Measurements from ENCODE around the gene TGM1.

TGM1 gene

DNA sequence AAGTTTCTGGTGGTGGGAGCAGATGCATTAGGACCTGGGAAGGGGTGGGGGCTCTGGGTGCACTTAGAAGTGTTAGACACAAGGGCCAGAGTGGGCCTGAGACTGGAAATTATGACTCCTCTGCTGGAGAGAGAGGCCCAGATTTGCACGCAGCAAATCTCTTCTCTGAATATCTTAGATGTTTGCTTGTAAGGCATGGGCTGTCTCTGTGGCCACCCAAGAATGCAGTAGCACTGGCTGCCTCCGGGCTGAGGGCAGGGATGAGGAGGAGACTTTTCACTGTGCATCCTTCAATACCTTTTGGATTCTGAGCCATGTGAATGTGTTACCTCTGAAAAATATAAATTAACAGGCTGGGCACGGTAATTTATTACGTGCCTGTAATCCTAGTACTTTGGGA lies 22.4 kb upstream of the TGM1 start:
- H3K27ac ChIP-seq (ENCODE audit: low read depth, low read length), result no peak overlapping the region
- no peak overlapping the region for H3K4me3 ChIP-seq (ENCODE audit: low read length)
- H2AK5ac ChIP-seq (ENCODE audit: low read length), result no peak overlapping the region
- H4K8ac ChIP-seq (ENCODE audit: low read depth, low read length), result no peak overlapping the region
- H3K18ac ChIP-seq (ENCODE audit: low read length), result no peak overlapping the region
- H3K56ac ChIP-seq (ENCODE audit: low read length), result no peak overlapping the region
- no peak overlapping the region for H3K4me2 ChIP-seq (ENCODE audit: low read length)
- no peaks in the 10 kb centered on the region for H3K79me1 ChIP-seq (ENCODE audit: low read length)
- no peak for DNase-seq
- H3K36me3 ChIP-seq (ENCODE audit: control insufficient read depth, insufficient read depth, low read length), result peaks cover 2% of the 10 kb centered on the region
- H3K27me3 ChIP-seq (ENCODE audit: insufficient read depth, low read length, poor library complexity), result no peaks in the 10 kb centered on the region
- no peaks in the 10 kb centered on the region for H3K4me1 ChIP-seq (ENCODE audit: control insufficient read depth, low read depth, low read length)
- no peak overlapping the region for H4K5ac ChIP-seq (ENCODE audit: low read length)
- no peak overlapping the region for H2BK5ac ChIP-seq (ENCODE audit: low read length)
- H3K23ac ChIP-seq (ENCODE audit: low read length), result no peak overlapping the region
- H3K4ac ChIP-seq (ENCODE audit: low read depth, low read length), result no peak overlapping the region
- H3K79me2 ChIP-seq (ENCODE audit: control insufficient read depth, insufficient read depth, low read length), result no peaks in the 10 kb centered on the region
- no peak overlapping the region for H2BK120ac ChIP-seq (ENCODE audit: low read depth, low read length)
- no peak overlapping the region for H3K9ac ChIP-seq (ENCODE audit: low read length)
- H2BK15ac ChIP-seq (replicated peaks; ENCODE audit: low read depth), result no peak overlapping the region
- no CpG with 5 or more reads among the region's 4 CpGs for WGBS (ENCODE audit: extremely low coverage, insufficient coverage, low lambda C conversion rate)

DNA sequence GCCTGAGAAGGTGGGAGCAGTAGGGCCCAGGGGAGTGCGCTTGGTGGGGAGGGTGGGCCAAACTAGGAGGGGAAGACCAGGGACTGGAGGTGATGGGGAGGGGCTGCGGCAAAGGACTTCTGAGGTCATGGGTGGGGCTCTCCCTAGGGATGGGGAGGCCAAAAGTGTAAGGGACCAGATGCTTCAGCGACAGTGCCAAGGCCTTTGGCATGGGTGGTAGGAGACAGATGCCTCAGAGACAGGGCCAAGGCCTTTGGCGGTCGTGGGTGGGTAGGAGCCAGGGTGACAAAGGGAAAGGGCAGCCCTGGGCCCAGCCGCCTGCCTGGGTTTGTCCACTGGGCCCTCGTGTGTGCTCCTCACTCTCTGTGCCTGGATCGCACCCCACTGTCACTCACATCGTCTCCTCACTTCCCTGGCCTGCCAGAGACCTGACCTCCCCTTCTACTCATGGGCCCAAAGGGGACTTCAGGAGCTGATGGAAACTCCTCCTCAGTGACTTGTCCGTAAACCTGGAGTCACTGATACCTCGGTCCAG lies 21.6 kb upstream of the TGM1 start:
- H2BK15ac ChIP-seq (replicated peaks; ENCODE audit: low read depth), result no peak overlapping the region
- H3K4me1 ChIP-seq (ENCODE audit: control insufficient read depth, low read depth, low read length), result no peaks in the 10 kb centered on the region
- no peaks in the 10 kb centered on the region for H3K79me1 ChIP-seq (ENCODE audit: low read length)
- H4K5ac ChIP-seq (ENCODE audit: low read length), result no peak overlapping the region
- no CpG with 5 or more reads among the region's 11 CpGs for WGBS (ENCODE audit: extremely low coverage, insufficient coverage, low lambda C conversion rate)
- H3K27me3 ChIP-seq (ENCODE audit: insufficient read depth, low read length, poor library complexity), result no peaks in the 10 kb centered on the region
- H2AK5ac ChIP-seq (ENCODE audit: low read length), result no peak overlapping the region
- no peak overlapping the region for H3K4ac ChIP-seq (ENCODE audit: low read depth, low read length)
- H2BK120ac ChIP-seq (ENCODE audit: low read depth, low read length), result no peak overlapping the region
- H3K36me3 ChIP-seq (ENCODE audit: control insufficient read depth, insufficient read depth, low read length), result no peaks in the 10 kb centered on the region
- no peaks in the 10 kb centered on the region for H3K79me2 ChIP-seq (ENCODE audit: control insufficient read depth, insufficient read depth, low read length)
- no peak overlapping the region for H3K23ac ChIP-seq (ENCODE audit: low read length)
- no peak overlapping the region for H4K8ac ChIP-seq (ENCODE audit: low read depth, low read length)
- no peak overlapping the region for H3K56ac ChIP-seq (ENCODE audit: low read length)
- H3K27ac ChIP-seq (ENCODE audit: low read depth, low read length), result no peak overlapping the region
- DNase-seq, result no peak
- no peak overlapping the region for H3K18ac ChIP-seq (ENCODE audit: low read length)
- no peak overlapping the region for H3K4me3 ChIP-seq (ENCODE audit: low read length)
- H3K9ac ChIP-seq (ENCODE audit: low read length), result no peak overlapping the region
- no peak overlapping the region for H3K4me2 ChIP-seq (ENCODE audit: low read length)
- no peak overlapping the region for H2BK5ac ChIP-seq (ENCODE audit: low read length)

DNA sequence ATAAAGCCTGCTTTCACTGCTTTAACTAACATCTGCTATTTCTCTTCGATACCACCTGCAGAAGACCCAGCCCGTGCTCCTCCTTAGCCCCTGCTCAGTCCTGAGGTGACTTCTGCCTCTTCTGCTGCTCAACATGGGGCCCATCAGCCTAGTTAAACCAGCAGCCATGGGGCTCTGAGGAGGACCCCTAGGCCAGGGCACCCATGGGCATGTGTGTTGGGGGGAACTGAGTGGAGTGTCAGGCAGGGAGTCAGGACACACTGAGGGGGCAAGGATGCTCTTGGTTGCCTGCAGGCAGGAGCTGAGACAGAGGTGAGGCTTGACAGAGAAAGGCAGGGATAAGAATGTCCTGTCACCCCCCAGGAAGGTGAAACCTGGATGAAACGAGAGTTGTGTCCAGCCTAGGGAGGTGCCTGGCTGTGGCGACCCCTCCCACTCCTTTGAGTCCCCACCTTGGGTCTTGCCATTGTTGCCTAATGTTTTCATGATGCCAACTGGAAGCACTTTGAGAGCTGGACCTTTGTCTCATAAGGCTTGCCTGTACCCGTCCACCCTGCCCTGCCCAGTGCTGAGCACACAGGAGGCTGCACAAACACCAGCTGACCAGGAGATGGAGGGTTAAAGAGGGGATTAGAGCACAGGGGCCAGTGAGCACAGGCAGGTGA lies 21.0 kb upstream of the TGM1 start:
- H4K5ac ChIP-seq (ENCODE audit: low read length), result no peak overlapping the region
- H2AK5ac ChIP-seq (ENCODE audit: low read length), result no peak overlapping the region
- H3K4me2 ChIP-seq (ENCODE audit: low read length), result no peak overlapping the region
- H3K36me3 ChIP-seq (ENCODE audit: control insufficient read depth, insufficient read depth, low read length), result no peaks in the 10 kb centered on the region
- H3K79me1 ChIP-seq (ENCODE audit: low read length), result no peaks in the 10 kb centered on the region
- no peaks in the 10 kb centered on the region for H3K4me1 ChIP-seq (ENCODE audit: control insufficient read depth, low read depth, low read length)
- no peak overlapping the region for H2BK120ac ChIP-seq (ENCODE audit: low read depth, low read length)
- no peak for DNase-seq
- H3K4ac ChIP-seq (ENCODE audit: low read depth, low read length), result no peak overlapping the region
- H3K9ac ChIP-seq (ENCODE audit: low read length), result no peak overlapping the region
- H3K56ac ChIP-seq (ENCODE audit: low read length), result no peak overlapping the region
- H3K27me3 ChIP-seq (ENCODE audit: insufficient read depth, low read length, poor library complexity), result no peaks in the 10 kb centered on the region
- no peaks in the 10 kb centered on the region for H3K79me2 ChIP-seq (ENCODE audit: control insufficient read depth, insufficient read depth, low read length)
- no peak overlapping the region for H3K18ac ChIP-seq (ENCODE audit: low read length)
- H3K4me3 ChIP-seq (ENCODE audit: low read length), result no peak overlapping the region
- H4K8ac ChIP-seq (ENCODE audit: low read depth, low read length), result no peak overlapping the region
- H3K23ac ChIP-seq (ENCODE audit: low read length), result no peak overlapping the region
- H3K27ac ChIP-seq (ENCODE audit: low read depth, low read length), result no peak overlapping the region
- H2BK5ac ChIP-seq (ENCODE audit: low read length), result no peak overlapping the region
- no peak overlapping the region for H2BK15ac ChIP-seq (replicated peaks; ENCODE audit: low read depth)
- no CpG with 5 or more reads among the region's 5 CpGs for WGBS (ENCODE audit: extremely low coverage, insufficient coverage, low lambda C conversion rate)

DNA sequence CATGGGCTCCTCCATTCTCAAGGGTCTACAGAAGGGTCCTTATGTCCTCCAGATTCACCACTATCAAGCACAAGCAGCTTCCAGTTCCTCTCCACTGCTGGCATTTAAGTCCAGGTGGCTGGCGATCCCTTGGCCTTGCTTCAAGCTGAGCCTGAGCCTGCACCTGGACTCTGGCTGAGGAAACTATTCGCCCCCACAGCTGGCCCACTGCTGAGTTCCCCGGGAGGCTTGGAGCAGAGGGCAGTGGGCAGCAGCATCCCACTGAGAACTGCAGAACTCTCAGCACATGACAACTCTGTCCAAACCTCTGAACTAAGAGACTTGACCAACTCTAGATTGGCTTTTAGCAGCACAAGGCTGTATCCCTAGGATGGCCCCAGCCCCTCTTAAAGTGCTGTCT lies 19.8 kb upstream of the TGM1 start:
- Histone ChIP-seq H2BK15ac (replicated peaks; ENCODE audit: low read depth) (no peak overlapping the region), H3K9ac (ENCODE audit: low read length) (no peak overlapping the region), H3K27ac (ENCODE audit: low read depth, low read length) (no peak overlapping the region), H4K5ac (ENCODE audit: low read length) (no peak overlapping the region), H3K4me2 (ENCODE audit: low read length) (no peak overlapping the region), H3K4me1 (ENCODE audit: control insufficient read depth, low read depth, low read length) (no peaks in the 10 kb centered on the region), H3K56ac (ENCODE audit: low read length) (no peak overlapping the region), H3K4ac (ENCODE audit: low read depth, low read length) (no peak overlapping the region), H4K8ac (ENCODE audit: low read depth, low read length) (no peak overlapping the region), H3K23ac (ENCODE audit: low read length) (no peak overlapping the region), H3K18ac (ENCODE audit: low read length) (no peak overlapping the region), H2BK120ac (ENCODE audit: low read depth, low read length) (no peak overlapping the region), H3K79me1 (ENCODE audit: low read length) (no peaks in the 10 kb centered on the region), H2AK5ac (ENCODE audit: low read length) (no peak overlapping the region), H3K79me2 (ENCODE audit: control insufficient read depth, insufficient read depth, low read length) (no peaks in the 10 kb centered on the region), H2BK5ac (ENCODE audit: low read length) (no peak overlapping the region), H3K27me3 (ENCODE audit: insufficient read depth, low read length, poor library complexity) (no peaks in the 10 kb centered on the region), H3K36me3 (ENCODE audit: control insufficient read depth, insufficient read depth, low read length) (no peaks in the 10 kb centered on the region), H3K4me3 (ENCODE audit: low read length) (no peak overlapping the region)
- no peak for DNase-seq
- no CpG with 5 or more reads among the region's 3 CpGs for WGBS (ENCODE audit: extremely low coverage, insufficient coverage, low lambda C conversion rate)

DNA sequence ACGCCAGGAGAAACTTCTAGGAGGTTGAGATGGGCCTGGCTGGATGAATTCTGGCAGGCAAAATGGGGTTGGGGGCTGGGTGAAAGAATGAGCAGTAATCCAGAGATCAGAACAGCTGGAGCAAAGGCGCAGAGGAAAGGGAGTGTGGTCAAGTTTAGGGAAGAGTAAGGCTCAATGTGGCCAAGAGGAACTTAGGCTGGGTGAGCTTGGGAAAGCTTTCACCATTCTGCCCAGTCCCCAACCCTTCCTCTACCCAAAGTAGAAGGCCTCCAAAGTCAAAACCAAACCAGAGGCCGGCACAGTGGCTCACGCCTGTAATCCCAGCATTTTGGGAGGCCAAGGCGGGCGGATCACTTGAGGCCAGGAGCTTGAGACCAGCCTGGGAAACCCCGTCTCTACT lies 18.7 kb upstream of the TGM1 start:
- Histone ChIP-seq H3K4me3 (ENCODE audit: low read length) (no peak overlapping the region), H4K8ac (ENCODE audit: low read depth, low read length) (no peak overlapping the region), H3K4ac (ENCODE audit: low read depth, low read length) (no peak overlapping the region), H2AK5ac (ENCODE audit: low read length) (no peak overlapping the region), H3K27me3 (ENCODE audit: insufficient read depth, low read length, poor library complexity) (no peaks in the 10 kb centered on the region), H3K4me1 (ENCODE audit: control insufficient read depth, low read depth, low read length) (no peaks in the 10 kb centered on the region), H2BK15ac (replicated peaks; ENCODE audit: low read depth) (no peak overlapping the region), H2BK5ac (ENCODE audit: low read length) (no peak overlapping the region), H3K27ac (ENCODE audit: low read depth, low read length) (no peak overlapping the region), H3K18ac (ENCODE audit: low read length) (no peak overlapping the region), H2BK120ac (ENCODE audit: low read depth, low read length) (no peak overlapping the region), H3K9ac (ENCODE audit: low read length) (no peak overlapping the region), H3K79me1 (ENCODE audit: low read length) (no peaks in the 10 kb centered on the region), H3K36me3 (ENCODE audit: control insufficient read depth, insufficient read depth, low read length) (no peaks in the 10 kb centered on the region), H3K4me2 (ENCODE audit: low read length) (no peak overlapping the region), H3K79me2 (ENCODE audit: control insufficient read depth, insufficient read depth, low read length) (no peaks in the 10 kb centered on the region), H4K5ac (ENCODE audit: low read length) (no peak overlapping the region), H3K56ac (ENCODE audit: low read length) (no peak overlapping the region), H3K23ac (ENCODE audit: low read length) (no peak overlapping the region)
- no CpG with 5 or more reads among the region's 7 CpGs for WGBS (ENCODE audit: extremely low coverage, insufficient coverage, low lambda C conversion rate)
- DNase-seq, result no peak
